Naive B cell (primary cell): ENCODE data around the gene ALAS1. TPM values are rescaled to one million over a fixed set of nuclear protein-coding genes. Genes with fewer than 3 reads are reported as not detected.

Source experiments
- ATAC-seq, 2 donors: fragments of 150-1000 bp; cut with Tn5 transposase; 2 replicates each; pipeline ENCODE4 v1.10.0; 2021; ENCODE audit warnings: low read depth in 2 of 2, mild to moderate bottlenecking in 2 of 2, moderate library complexity in 2 of 2
- DNase-seq: peaks from one replicate; pipeline ENCODE4 v3.0.0; 2022
- H3K27ac Mint-ChIP-seq, 6 donors: one replicate each; pipeline ENCODE4 v1.8.0; 2020 to 2022; ENCODE audit warnings: mild to moderate bottlenecking in 6 of 6, mixed read lengths in 6 of 6, moderate library complexity in 5 of 6, inconsistent platforms in 2 of 6
- H3K27me3 Mint-ChIP-seq, 3 donors: one replicate each; pipeline ENCODE4 v1.8.0; 2021 to 2022; ENCODE audit warnings: mixed read lengths in 3 of 3, mild to moderate bottlenecking in 1 of 3
- H3K36me3 Mint-ChIP-seq, 2 donors: one replicate each; pipeline ENCODE4 v1.8.0; 2020 to 2022; ENCODE audit warnings: mixed read lengths in 2 of 2, inconsistent platforms in 1 of 2, mild to moderate bottlenecking in 1 of 2
- H3K4me1 Mint-ChIP-seq, 3 donors: one replicate each; pipeline ENCODE4 v1.8.0; 2020 to 2022; ENCODE audit warnings: mixed read lengths in 3 of 3, inconsistent platforms in 1 of 3, mild to moderate bottlenecking in 1 of 3, moderate library complexity in 1 of 3
- H3K4me3 Mint-ChIP-seq, 8 donors: one replicate each; pipeline ENCODE4 v1.8.0; 2020 to 2022; ENCODE audit warnings: mild to moderate bottlenecking in 8 of 8, mixed read lengths in 8 of 8, moderate library complexity in 8 of 8, inconsistent platforms in 2 of 8
- H3K9me3 Mint-ChIP-seq, 7 donors: one replicate each; pipeline ENCODE4 v1.8.0; 2020 to 2022; ENCODE audit warnings: mixed read lengths in 7 of 7, mild to moderate bottlenecking in 5 of 7, inconsistent platforms in 2 of 7, moderate library complexity in 1 of 7
- polyA plus RNA-seq, 6 donors: library from polyadenylated mRNA; unstranded; fragments of 300-500 nt; fragmentation: Illumina TruSeq; gene quantifications; one replicate each; pipeline ENCODE4 v1.2.3, GENCODE V29; 2021; ENCODE audit warnings: low read depth in 6 of 6

Gene ALAS1
- polyA plus RNA-seq, 6 donors from 2014 or later: 10.3 to 25.6 (median 18.7) TPM

- peak; percentile 94 to 95 for ATAC-seq
- H3K27me3 Mint-ChIP-seq: no peaks in the 10 kb centered on the region
- peak overlapping the region in 3 of 6 donors; percentile 61 to 86 (median 66) for H3K27ac Mint-ChIP-seq
- DNase-seq: peak; percentile 85
- H3K36me3 Mint-ChIP-seq: no peaks in the 10 kb centered on the region
- no peaks in the 10 kb centered on the region for H3K9me3 Mint-ChIP-seq
- peak overlapping the region in 4 of 8 donors; percentile 12 to 84 (median 50) for H3K4me3 Mint-ChIP-seq
- peaks cover 33 to 44% (median 44%) of the 10 kb centered on the region in 3 donors for H3K4me1 Mint-ChIP-seq
These were observed 33.7 kb downstream of the ALAS1 start for GRCh38 chr3:52231502-52232278.

GRCh38 chr3:52232279-52233107 is 34.5 kb downstream of the ALAS1 start:
- Mint-ChIP-seq H3K4me3 (peak overlapping the region in 3 of 8 donors; percentile 9 to 69 (median 33)), H3K27me3 (no peaks in the 10 kb centered on the region), H3K27ac (peak overlapping the region in 3 of 6 donors; percentile 44 to 60 (median 52)), H3K4me1 (peaks cover 30 to 44% (median 42%) of the 10 kb centered on the region in 3 donors), H3K36me3 (no peaks in the 10 kb centered on the region), H3K9me3 (no peaks in the 10 kb centered on the region)
- DNase-seq (no peak), ATAC-seq (no peak)

- Mint-ChIP-seq H3K27ac (peak overlapping the region in 1 of 6 donors; percentile 52), H3K9me3 (no peaks in the 10 kb centered on the region), H3K27me3 (no peaks in the 10 kb centered on the region), H3K4me1 (peaks cover 30 to 47% (median 43%) of the 10 kb centered on the region in 3 donors), H3K4me3 (peak overlapping the region in 1 of 8 donors; percentile 62), H3K36me3 (no peaks in the 10 kb centered on the region)
- DNase-seq (no peak), ATAC-seq (no peak)
These were observed 35.2 kb downstream of the ALAS1 start for GRCh38 chr3:52233108-52233591.

- peaks cover 36 to 52% (median 49%) of the 10 kb centered on the region in 3 donors for H3K4me1 Mint-ChIP-seq
- no peaks in the 10 kb centered on the region for H3K36me3 Mint-ChIP-seq
- H3K27ac Mint-ChIP-seq: no peak overlapping the region
- no peak overlapping the region for H3K4me3 Mint-ChIP-seq
- DNase-seq: no peak
- H3K27me3 Mint-ChIP-seq: no peaks in the 10 kb centered on the region
- no peak for ATAC-seq
- no peaks in the 10 kb centered on the region for H3K9me3 Mint-ChIP-seq
These were observed 36.0 kb downstream of the ALAS1 start for GRCh38 chr3:52233968-52234367.

GRCh38 chr3:52234516-52235447 is 36.8 kb downstream of the ALAS1 start:
- ATAC-seq: no peak
- H3K36me3 Mint-ChIP-seq: no peaks in the 10 kb centered on the region
- no peaks in the 10 kb centered on the region for H3K27me3 Mint-ChIP-seq
- DNase-seq: no peak
- H3K4me1 Mint-ChIP-seq: peaks cover 41 to 58% (median 49%) of the 10 kb centered on the region in 3 donors
- H3K9me3 Mint-ChIP-seq: no peaks in the 10 kb centered on the region
- H3K27ac Mint-ChIP-seq: no peak overlapping the region
- H3K4me3 Mint-ChIP-seq: peak overlapping the region in 2 of 8 donors; percentile 31 to 59

- no peaks in the 10 kb centered on the region for H3K9me3 Mint-ChIP-seq
- H3K36me3 Mint-ChIP-seq: no peaks in the 10 kb centered on the region
- H3K27me3 Mint-ChIP-seq: no peaks in the 10 kb centered on the region
- peaks cover 38 to 62% (median 52%) of the 10 kb centered on the region in 3 donors for H3K4me1 Mint-ChIP-seq
- DNase-seq (no peak), ATAC-seq (no peak)
- peak overlapping the region in 6 of 8 donors; percentile 9 to 97 (median 53) for H3K4me3 Mint-ChIP-seq
- H3K27ac Mint-ChIP-seq: peak overlapping the region in 3 of 6 donors; percentile 32 to 72 (median 47)
These were observed 38.5 kb downstream of the ALAS1 start for GRCh38 chr3:52236424-52236886.

- Mint-ChIP-seq H3K9me3 (no peaks in the 10 kb centered on the region), H3K4me1 (peaks cover 34 to 55% (median 47%) of the 10 kb centered on the region in 3 donors), H3K36me3 (no peaks in the 10 kb centered on the region), H3K27ac (no peak overlapping the region), H3K4me3 (peak overlapping the region; percentile 32 to 97 (median 90)), H3K27me3 (no peaks in the 10 kb centered on the region)
- ATAC-seq (no peak), DNase-seq (no peak)
These were observed 39.2 kb downstream of the ALAS1 start for GRCh38 chr3:52237006-52237656.

- ATAC-seq (no peak), DNase-seq (no peak)
- H3K4me3 Mint-ChIP-seq: peak overlapping the region; percentile 32 to 98 (median 95)
- no peaks in the 10 kb centered on the region for H3K9me3 Mint-ChIP-seq
- H3K27ac Mint-ChIP-seq: peak overlapping the region in 1 of 6 donors; percentile 96
- no peaks in the 10 kb centered on the region for H3K36me3 Mint-ChIP-seq
- H3K27me3 Mint-ChIP-seq: no peaks in the 10 kb centered on the region
- H3K4me1 Mint-ChIP-seq: peaks cover 30 to 50% (median 44%) of the 10 kb centered on the region in 3 donors
These were observed 39.8 kb downstream of the ALAS1 start for GRCh38 chr3:52237657-52238172.

- peak overlapping the region; percentile 18 to 96 (median 91) for H3K27ac Mint-ChIP-seq
- no peaks in the 10 kb centered on the region for H3K27me3 Mint-ChIP-seq
- no peak for DNase-seq
- peaks cover 31 to 51% (median 48%) of the 10 kb centered on the region in 3 donors for H3K4me1 Mint-ChIP-seq
- H3K9me3 Mint-ChIP-seq: no peaks in the 10 kb centered on the region
- no peaks in the 10 kb centered on the region for H3K36me3 Mint-ChIP-seq
- ATAC-seq: no peak
- H3K4me3 Mint-ChIP-seq: peak overlapping the region; percentile 94 to 98 (median 96)
These were observed 40.3 kb downstream of the ALAS1 start for GRCh38 chr3:52238193-52238760.

GRCh38 chr3:52238761-52239701 is 41.1 kb downstream of the ALAS1 start, which contains the start of gene TWF2:
TWF2 (minus strand) TSS chr3:52239158; CDS start chr3:52239016, 142 bp downstream.
- DNase-seq (peak; percentile 90), ATAC-seq (peak; percentile 85 to 86)
- peak within 1 kb of the TSS; percentile 63 to 96 (median 91) for H3K27ac Mint-ChIP-seq
- H3K4me1 Mint-ChIP-seq: peaks cover 37 to 56% (median 56%) of the 10 kb centered on the region in 3 donors
- H3K36me3 Mint-ChIP-seq: no peaks in the 10 kb centered on the region
- H3K27me3 Mint-ChIP-seq: no peaks in the 10 kb centered on the region
- H3K9me3 Mint-ChIP-seq: no peaks in the 10 kb centered on the region
- H3K4me3 Mint-ChIP-seq: peak within 1 kb of the TSS; percentile 94 to 98 (median 96)
